NT2/D1 (cell line): ENCODE data around the gene CARS2.
"Not testable (repeated sequence)": the region's sequence is repeated elsewhere in the genome, so short reads cannot be mapped to it uniquely, and the experiment has no call there.

Experiments
- DNase-seq: peaks from one replicate; pipeline ENCODE4 v3.0.0-alpha.2; 2011; ENCODE audit warnings: low read depth, low spot score
- H3K27me3 ChIP-seq: 2 replicates; pipeline ENCODE4 v1.6.0; 2011; ENCODE audit warnings: mild to moderate bottlenecking; ENCODE audit not compliant: insufficient read length, insufficient read depth
- H3K36me3 ChIP-seq: 2 replicates; pipeline ENCODE4 v1.6.1; 2011; ENCODE audit warnings: mild to moderate bottlenecking, low read length, mixed read lengths; ENCODE audit not compliant: insufficient read depth, insufficient read length
- H3K4me1 ChIP-seq: 2 replicates; pipeline ENCODE4 v1.5.1; 2011; ENCODE audit not compliant: insufficient read depth, insufficient read length
- H3K4me3 ChIP-seq: 2 replicates; pipeline ENCODE4 v1.5.1; 2011; ENCODE audit warnings: low read depth; ENCODE audit not compliant: insufficient read length
- H3K9ac ChIP-seq: 2 replicates; pipeline ENCODE4 v1.6.0; 2011; ENCODE audit warnings: low read depth; ENCODE audit not compliant: insufficient read length
- H3K9me3 ChIP-seq: 2 replicates; pipeline ENCODE4 v1.5.1; 2011; ENCODE audit warnings: mild to moderate bottlenecking, low read length; ENCODE audit not compliant: insufficient read depth
- SUZ12 ChIP-seq: IDR thresholded peaks from 2 replicates; pipeline ENCODE4 v1.6.1; 2011; ENCODE audit not compliant: insufficient read length, insufficient read depth; ENCODE audit errors: extremely low read depth
- YY1 ChIP-seq: IDR thresholded peaks from 2 replicates; pipeline ENCODE4 v1.6.1; 2011; ENCODE audit not compliant: insufficient read length, insufficient read depth
- ZNF274 ChIP-seq: IDR thresholded peaks from 2 replicates; pipeline ENCODE4 v1.6.1; 2011; ENCODE audit warnings: mild to moderate bottlenecking, low read depth, low read length

CARS2 gene

GRCh38 chr13:110610955-110611595, 94.8 kb downstream of the CARS2 start:
- no peak for DNase-seq
- H3K9me3 ChIP-seq, result peaks cover 6% of the 10 kb centered on the region; the same call in 1 of the 2 replicates
- H3K36me3 ChIP-seq, result no peaks in the 10 kb centered on the region
- H3K4me3 ChIP-seq, result no peak overlapping the region
- peaks cover 1% of the 10 kb centered on the region for H3K4me1 ChIP-seq
- TF ChIP-seq SUZ12 (no peak), ZNF274 (no peak), YY1 (no peak)
- no peaks in the 10 kb centered on the region for H3K27me3 ChIP-seq
- no peak overlapping the region for H3K9ac ChIP-seq

GRCh38 chr13:110607675-110608224, 98.2 kb downstream of the CARS2 start:
- H3K9me3 ChIP-seq, result no peaks in the 10 kb centered on the region; the same call in 1 of the 2 replicates
- TF ChIP-seq ZNF274 (no peak), YY1 (no peak)
- no peak overlapping the region for H3K4me3 ChIP-seq
- peaks cover 1% of the 10 kb centered on the region for H3K4me1 ChIP-seq
- no peaks in the 10 kb centered on the region for H3K27me3 ChIP-seq
- H3K9ac ChIP-seq, result no peak overlapping the region
- DNase-seq, result no peak
- no peaks in the 10 kb centered on the region for H3K36me3 ChIP-seq

- DNase-seq, H3K36me3 ChIP-seq, H3K4me1 ChIP-seq, H3K9me3 ChIP-seq, H3K9ac ChIP-seq, H3K27me3 ChIP-seq, H3K4me3 ChIP-seq: not testable (repeated sequence)
Observed at GRCh38 chr13:110606281-110606680, 99.6 kb downstream of the CARS2 start.

- H3K27me3 ChIP-seq, result no peaks in the 10 kb centered on the region
- H3K4me3 ChIP-seq, result no peak overlapping the region
- TF ChIP-seq SUZ12 (no peak), YY1 (no peak), ZNF274 (no peak)
- peaks cover under 1% of the 10 kb centered on the region for H3K4me1 ChIP-seq
- no peaks in the 10 kb centered on the region for H3K36me3 ChIP-seq
- no peak overlapping the region for H3K9ac ChIP-seq
- H3K9me3 ChIP-seq, result no peaks in the 10 kb centered on the region; the same call in 1 of the 2 replicates
- DNase-seq, result no peak
Observed at GRCh38 chr13:110605132-110605531, 100.8 kb downstream of the CARS2 start.

GRCh38 chr13:110600980-110601379, 104.9 kb downstream of the CARS2 start:
- Histone ChIP-seq H3K9ac (no peak overlapping the region), H3K9me3 (no peaks in the 10 kb centered on the region; the same call in 1 of the 2 replicates), H3K27me3 (no peaks in the 10 kb centered on the region), H3K36me3 (no peaks in the 10 kb centered on the region), H3K4me3 (no peak overlapping the region), H3K4me1 (no peaks in the 10 kb centered on the region)
- no peak for TF ChIP-seq SUZ12
- no peak for TF ChIP-seq YY1
- TF ChIP-seq ZNF274, result no peak
- no peak for DNase-seq

- no peaks in the 10 kb centered on the region for H3K36me3 ChIP-seq
- no peak overlapping the region for H3K4me3 ChIP-seq
- no peaks in the 10 kb centered on the region for H3K27me3 ChIP-seq
- H3K9ac ChIP-seq, result no peak overlapping the region
- no peaks in the 10 kb centered on the region for H3K4me1 ChIP-seq
- no peak for TF ChIP-seq YY1
- TF ChIP-seq ZNF274, result no peak
- TF ChIP-seq SUZ12, result no peak
- H3K9me3 ChIP-seq, result no peaks in the 10 kb centered on the region; the same call in 1 of the 2 replicates
- no peak for DNase-seq
Observed at GRCh38 chr13:110600261-110600819, 105.6 kb downstream of the CARS2 start.

- TF ChIP-seq SUZ12 (no peak), YY1 (no peak)
- no peaks in the 10 kb centered on the region for H3K27me3 ChIP-seq
- H3K9me3 ChIP-seq, result no peaks in the 10 kb centered on the region
- no peak overlapping the region for H3K4me3 ChIP-seq
- no peaks in the 10 kb centered on the region for H3K4me1 ChIP-seq
- no peak for DNase-seq
- no peak overlapping the region for H3K9ac ChIP-seq
- H3K36me3 ChIP-seq, result no peaks in the 10 kb centered on the region
Observed at GRCh38 chr13:110597041-110597689, 108.8 kb downstream of the CARS2 start.
